Measurements from ENCODE around the gene TSR3.

Gene TSR3

DNA sequence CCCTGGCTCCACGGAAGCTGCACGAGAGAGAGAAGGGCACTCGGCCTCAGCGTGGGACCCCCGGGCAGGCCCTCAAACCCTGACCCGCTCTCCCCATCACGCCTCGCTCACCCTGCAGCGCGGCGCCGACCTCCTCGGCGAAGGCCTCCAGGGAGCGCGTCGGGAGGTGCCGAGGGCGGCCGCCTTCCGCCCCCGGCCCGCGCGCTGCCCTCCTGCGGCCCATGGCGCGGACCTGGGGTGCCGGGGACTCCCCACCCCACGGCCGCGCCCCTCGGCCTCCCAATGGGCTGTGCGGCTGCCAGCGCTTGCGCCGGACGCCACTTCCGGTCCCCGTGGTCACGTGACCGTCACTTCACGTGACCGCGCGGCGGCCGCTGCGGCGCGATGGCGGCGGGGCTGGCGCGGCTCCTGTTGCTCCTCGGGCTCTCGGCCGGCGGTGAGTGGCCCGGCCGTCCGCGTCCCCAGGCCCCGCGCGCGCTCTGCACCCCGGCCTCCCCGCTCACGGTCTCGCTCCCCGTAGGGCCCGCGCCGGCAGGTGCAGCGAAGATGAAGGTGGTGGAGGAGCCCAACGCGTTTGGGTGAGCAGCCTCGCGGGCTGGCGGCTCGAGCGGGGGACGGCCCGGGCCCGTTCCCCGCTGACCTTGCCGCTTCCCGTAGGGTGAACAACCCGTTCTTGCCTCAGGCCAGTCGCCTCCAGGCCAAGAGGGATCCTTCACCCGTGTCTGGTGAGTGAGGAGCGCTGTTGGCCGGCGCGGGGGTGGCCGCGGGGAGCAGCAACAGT is at the start of gene TSR3, which contains the start of gene GNPTG:
TSR3 (minus strand) TSS at position 297 of the 781 bp plus-strand sequence; CDS start at position 223, 74 bp downstream.
GNPTG (plus strand) TSS at position 350 of the 781 bp plus-strand sequence; CDS start at position 385, 35 bp downstream.
- peak; percentile 88 for DNase-seq

- no peak for DNase-seq
Observed at GRCh38 chr16:1401061-1401757, 49.5 kb upstream of the TSR3 start.

DNA sequence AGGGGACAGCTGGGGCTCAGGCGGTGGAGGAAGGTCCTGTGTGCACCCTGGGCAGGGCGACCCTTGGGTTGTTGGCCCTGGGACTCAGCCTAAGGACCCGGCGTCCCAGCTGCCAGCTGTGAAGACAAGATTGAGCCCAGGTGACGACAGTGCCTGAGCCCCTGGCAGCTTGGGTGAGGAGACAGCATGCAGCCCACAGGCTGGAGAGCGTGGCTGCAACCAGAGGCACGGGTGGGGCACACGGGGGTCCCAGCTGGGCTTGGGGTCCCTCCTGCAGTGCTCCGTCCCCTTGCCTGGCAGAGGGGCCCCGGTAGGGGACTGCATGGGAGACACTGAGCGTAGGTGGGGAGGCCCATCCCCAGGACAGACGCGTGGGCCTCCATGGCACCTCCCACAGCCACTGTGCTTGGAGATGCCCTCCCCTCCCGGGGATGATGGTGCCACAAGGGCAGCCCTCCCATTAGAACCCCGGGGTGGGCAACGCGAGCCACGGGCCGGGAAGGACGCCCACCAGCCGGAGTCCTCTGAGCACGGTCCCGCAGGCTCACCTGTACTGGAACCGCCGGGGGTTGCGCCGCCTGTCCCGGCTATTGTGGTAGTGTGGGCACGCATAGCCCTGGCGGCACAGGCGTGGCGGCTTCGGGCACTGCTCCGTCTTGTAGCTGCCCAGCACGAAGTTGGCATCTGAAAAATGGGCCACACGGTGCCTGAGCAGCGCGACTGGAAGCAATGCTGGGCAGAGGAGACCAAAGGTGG is 47.3 kb upstream of the TSR3 start:
- no peak for DNase-seq

DNA sequence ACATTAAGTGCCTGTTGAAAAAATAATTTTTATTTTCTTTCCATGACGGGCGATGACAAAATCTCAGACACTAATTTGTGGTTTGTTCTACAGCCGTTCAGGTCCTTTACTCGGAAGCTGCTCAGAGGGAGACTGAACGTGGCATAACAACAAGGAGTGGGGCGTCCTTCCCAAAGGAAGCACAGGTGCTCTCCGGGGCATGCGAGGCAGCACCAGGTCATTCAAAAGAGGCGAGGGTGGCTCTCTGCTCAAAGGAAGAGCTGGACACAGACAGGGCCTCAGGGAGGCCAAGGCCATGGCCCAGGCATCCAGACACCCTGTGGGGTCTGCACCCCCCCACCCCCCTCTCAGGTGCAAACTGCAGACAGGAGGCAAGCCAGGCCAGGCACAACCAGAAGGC is 46.7 kb upstream of the TSR3 start:
- no peak for DNase-seq

DNA sequence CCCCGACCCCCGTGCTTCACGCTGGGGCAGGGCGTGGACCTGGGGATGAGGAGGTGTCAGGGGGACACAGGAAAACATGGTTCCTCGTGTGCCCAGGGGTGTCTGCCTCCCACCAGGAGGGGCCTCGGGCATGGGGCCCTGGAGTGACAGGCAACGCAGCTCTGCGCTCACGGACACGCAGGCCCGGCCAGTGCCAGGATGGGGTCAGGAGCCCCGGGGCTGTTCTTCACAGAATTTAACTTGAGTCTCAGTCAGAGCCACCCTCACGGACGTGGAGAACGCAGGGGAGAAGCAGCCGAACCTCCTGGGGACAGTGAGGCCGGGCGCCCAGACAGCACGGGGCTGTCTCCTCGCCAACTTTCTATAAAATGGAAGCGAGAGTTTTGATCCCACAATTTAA is 46.1 kb upstream of the TSR3 start:
- no peak for DNase-seq

DNA sequence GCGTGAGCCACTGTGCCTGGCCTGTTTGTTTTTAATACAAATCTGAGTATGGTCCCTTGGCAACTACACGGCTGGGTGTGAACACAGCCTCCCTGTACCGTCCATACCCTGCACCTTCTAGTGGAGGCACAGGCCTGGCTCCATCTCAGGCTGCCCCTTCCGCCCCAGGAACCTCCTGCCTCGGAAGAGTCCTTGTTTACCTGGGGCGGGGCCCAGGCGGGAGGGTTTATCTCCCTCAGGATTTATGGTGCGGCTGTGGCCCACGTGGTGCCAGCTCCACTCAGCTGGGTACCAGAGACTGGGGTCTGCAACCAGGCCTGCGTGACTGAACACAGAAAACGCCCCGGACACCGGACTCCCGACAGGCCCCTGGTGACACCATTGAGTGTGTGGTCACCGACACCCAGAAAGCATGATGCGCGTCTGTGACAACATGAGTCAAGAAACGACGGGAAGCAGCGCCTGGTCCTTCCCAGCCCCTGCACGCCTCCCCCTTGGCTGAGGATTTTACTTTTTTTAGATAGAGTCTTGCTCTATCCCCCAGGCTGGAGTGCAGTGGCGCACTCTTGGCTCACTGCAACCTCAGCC is 43.9 kb upstream of the TSR3 start:
- DNase-seq: no peak

DNA sequence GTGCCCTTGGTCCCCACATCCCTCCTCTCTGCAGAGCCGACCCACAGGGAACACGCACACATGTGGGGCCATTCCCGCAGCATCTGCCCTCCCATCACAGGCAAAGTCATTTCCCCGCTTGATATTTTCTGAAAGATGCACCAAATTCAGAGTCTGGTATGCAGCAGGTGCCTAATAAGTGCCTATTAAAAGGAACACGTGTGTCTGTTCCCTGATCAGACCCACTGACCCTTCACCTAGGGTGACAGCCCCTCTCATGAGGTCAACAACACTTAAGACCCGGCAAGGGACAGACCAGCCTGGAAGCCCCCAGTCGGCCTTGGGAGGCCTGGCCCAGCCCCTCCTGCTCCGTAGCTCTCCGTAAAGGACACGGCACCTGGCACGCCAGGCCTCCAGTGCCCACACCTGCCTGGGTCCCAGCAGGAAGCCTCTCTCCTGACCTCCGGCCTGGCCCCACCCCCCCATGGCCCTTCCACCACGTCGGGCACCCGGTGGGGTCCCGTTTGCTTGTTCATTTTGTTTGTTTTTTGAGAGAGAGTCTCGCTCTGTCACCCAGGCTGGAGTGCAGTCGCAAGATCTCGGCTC is 42.8 kb upstream of the TSR3 start:
- DNase-seq: no peak

GRCh38 chr16:1393613-1394176 is 42.0 kb upstream of the TSR3 start:
- no peak for DNase-seq

GRCh38 chr16:1392826-1393225 is 41.1 kb upstream of the TSR3 start:
- DNase-seq: no peak

DNA sequence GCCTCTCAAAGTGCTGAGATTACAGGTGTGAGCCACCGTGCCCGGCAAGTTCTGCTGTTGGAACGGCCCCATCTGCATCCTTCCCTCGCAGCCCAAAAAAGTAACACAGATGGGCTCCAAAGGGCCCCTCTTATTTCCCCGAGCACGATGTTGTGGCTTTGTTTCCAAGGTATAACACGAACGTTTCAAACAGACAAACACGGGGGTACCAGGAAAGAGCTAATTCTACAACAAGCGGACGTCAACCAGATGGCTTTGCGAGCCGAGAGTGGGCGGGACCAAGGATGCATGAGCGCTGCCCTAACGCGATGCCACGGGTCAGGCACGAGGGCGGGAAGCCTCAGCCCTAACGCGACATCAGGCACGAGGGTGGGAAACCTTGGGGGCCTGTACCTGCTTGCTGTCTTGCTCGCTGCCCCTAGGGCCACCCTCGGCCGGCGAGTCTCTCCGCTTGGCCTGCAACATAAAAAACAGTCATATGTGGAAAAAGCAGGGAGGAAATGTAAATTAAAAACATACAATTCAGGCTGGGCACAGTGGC is 38.6 kb upstream of the TSR3 start:
- no peak for DNase-seq

DNA sequence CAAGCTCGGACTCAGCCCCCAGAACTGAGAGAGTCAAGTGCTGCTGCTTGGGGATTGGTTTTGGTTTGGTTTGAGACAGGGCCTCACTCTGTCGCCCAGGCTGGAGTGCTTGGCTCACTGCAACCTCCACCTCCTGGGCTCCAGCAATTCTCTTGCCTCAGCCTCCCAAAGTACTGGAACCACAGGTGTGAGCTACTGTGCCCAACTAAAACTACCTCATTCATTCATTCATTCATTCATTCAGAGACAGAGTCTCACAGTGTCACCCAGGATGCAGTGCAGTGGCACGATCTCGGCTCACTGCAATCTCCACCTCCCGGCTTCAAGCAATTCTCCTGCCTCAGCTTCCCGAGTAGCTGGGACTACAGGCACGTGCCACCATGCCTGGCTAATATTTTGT is 38.1 kb upstream of the TSR3 start:
- no peak for DNase-seq

- DNase-seq: no peak
Observed at GRCh38 chr16:1387331-1387730, 35.7 kb upstream of the TSR3 start.

- no peak for DNase-seq
Observed at GRCh38 chr16:1385232-1385631, 33.6 kb upstream of the TSR3 start.

DNA sequence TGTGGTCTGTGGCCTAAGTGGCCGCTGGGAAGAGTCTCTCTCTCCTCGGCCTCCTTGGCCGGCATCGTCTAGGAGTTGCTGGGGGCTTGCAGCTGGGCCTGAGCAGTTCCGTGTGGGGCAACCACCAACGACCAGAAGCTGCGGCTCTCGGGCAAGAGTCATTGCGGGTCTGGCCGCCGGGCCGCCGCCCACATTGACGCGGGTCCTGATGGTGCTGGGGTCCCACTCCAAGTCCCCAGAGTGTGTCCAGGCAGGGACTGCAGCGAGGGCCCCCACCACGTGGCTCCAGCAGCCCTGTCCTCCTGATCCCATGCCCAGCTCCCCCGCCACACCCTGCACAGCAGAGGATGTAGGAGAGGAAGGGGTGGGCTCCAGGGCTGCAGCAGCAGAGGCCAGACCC is 31.9 kb upstream of the TSR3 start:
- DNase-seq: no peak

GRCh38 chr16:1381612-1382406 is 30.1 kb upstream of the TSR3 start:
- DNase-seq: no peak

GRCh38 chr16:1380195-1380594 is 28.5 kb upstream of the TSR3 start:
- no peak for DNase-seq

GRCh38 chr16:1379304-1380076 is 27.8 kb upstream of the TSR3 start:
- DNase-seq: peak; percentile 58

DNA sequence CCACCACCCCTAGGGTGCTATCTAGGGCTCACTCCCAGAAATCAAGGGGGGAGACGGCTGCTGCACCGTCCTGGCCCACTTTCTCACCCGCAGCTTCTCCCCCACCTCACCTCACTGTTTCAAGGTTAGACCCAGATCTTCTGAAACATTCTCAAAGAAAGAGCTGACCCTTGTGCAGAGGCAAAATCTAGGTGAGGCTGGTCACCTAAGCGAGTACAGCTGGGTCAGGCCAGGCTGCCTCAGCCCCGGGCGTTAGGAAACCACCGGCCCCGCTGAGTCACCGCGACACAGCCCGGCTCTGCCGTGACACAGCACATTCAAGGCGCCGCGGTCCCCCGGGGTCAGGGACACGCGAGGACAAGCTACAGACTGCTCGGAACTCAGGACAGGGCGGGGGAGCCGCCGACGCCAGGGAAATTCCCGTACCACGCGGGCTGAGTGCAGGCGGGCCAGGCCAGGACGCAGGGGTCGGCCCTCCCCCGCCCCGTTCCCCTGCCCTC is 27.2 kb upstream of the TSR3 start:
- DNase-seq: peak; percentile 77

GRCh38 chr16:1378087-1378803 is 26.6 kb upstream of the TSR3 start:
- no peak for DNase-seq

Data from CD4-positive, alpha-beta T cell treated with Interleukin-15 for 1 hour (primary cell).